CD14-positive monocyte (primary cell): Measurements from ENCODE around the gene CSTF2. TPM values are rescaled to one million over a fixed set of nuclear protein-coding genes. Genes with fewer than 3 reads are reported as not detected.

Source experiments
- DNase-seq, 3 donors: peaks; one replicate each; pipeline ENCODE4 v3.0.0-alpha.2; 2011 to 2022
- H2AFZ ChIP-seq: 2 replicates; pipeline ENCODE4 v1.6.0; 2012; ENCODE audit warnings: mild to moderate bottlenecking, low read depth, low read length, inconsistent platforms; ENCODE audit not compliant: insufficient read depth, poor library complexity, severe bottlenecking
- H3K27ac ChIP-seq, 2 donors: 1 replicate in 1 of 2; 2 replicates in 1 of 2; pipeline ENCODE4 v1.5.1; 2012 to 2013; ENCODE audit warnings: low read length in 2 of 2, control low read depth in 1 of 2, inconsistent platforms in 1 of 2, low read depth in 1 of 2, mild to moderate bottlenecking in 1 of 2
- H3K27me3 ChIP-seq, 2 donors: one replicate each; pipeline versions ENCODE4 v1.6.0 to v1.6.1; 2011 to 2013; ENCODE audit warnings: low read length in 2 of 2; ENCODE audit not compliant: control insufficient read depth in 2 of 2, insufficient read depth in 2 of 2
- H3K36me3 ChIP-seq, 2 donors: replicated peaks in 1 of 2; 1 replicate in 1 of 2; 2 replicates in 1 of 2; pipeline versions ENCODE4 v1.5.1 to v1.6.1; 2012 to 2013; ENCODE audit warnings: low read length in 2 of 2, control low read depth in 1 of 2, inconsistent platforms in 1 of 2, mild to moderate bottlenecking in 1 of 2; ENCODE audit not compliant: insufficient read depth in 2 of 2, control insufficient read depth in 1 of 2
- H3K4me1 ChIP-seq, 2 donors: 1 replicate in 1 of 2; 2 replicates in 1 of 2; pipeline versions ENCODE4 v1.5.1 to v1.6.1; 2012 to 2013; ENCODE audit warnings: low read length in 2 of 2, control low read depth in 1 of 2, inconsistent platforms in 1 of 2, mild to moderate bottlenecking in 1 of 2, moderate library complexity in 1 of 2; ENCODE audit not compliant: insufficient read depth in 2 of 2, control insufficient read depth in 1 of 2
- H3K4me2 ChIP-seq: replicated peaks from 2 replicates; pipeline ENCODE3; 2012; ENCODE audit warnings: low read length, moderate library complexity, mild to moderate bottlenecking; ENCODE audit not compliant: poor library complexity, severe bottlenecking; ENCODE audit errors: extremely low read depth
- H3K4me3 ChIP-seq, 3 experiments: fragments of 200-600 bp in 1 of 3; sonication (generic) in 1 of 3; replicated peaks in 1 of 3; 1 replicate in 2 of 3; 2 replicates in 1 of 3; pipeline ENCODE4 v1.5.1; 2011 to 2013; ENCODE audit warnings: low read length in 3 of 3, mild to moderate bottlenecking in 3 of 3, control low read depth in 2 of 3, low read depth in 2 of 3, inconsistent platforms in 1 of 3, moderate library complexity in 1 of 3
- H3K79me2 ChIP-seq: 2 replicates; pipeline ENCODE4 v1.6.0; 2012; ENCODE audit warnings: mild to moderate bottlenecking, control low read depth, inconsistent platforms, low read length, moderate library complexity; ENCODE audit not compliant: insufficient read depth
- H3K9ac ChIP-seq: 2 replicates; pipeline ENCODE4 v1.6.0; 2017; ENCODE audit warnings: low read length, mild to moderate bottlenecking; ENCODE audit not compliant: insufficient read depth, poor library complexity, severe bottlenecking
- H3K9me3 ChIP-seq, 2 donors: replicated peaks in 1 of 2; 1 replicate in 1 of 2; 2 replicates in 1 of 2; pipeline versions ENCODE4 v1.5.1 to v1.6.1; 2012 to 2013; ENCODE audit warnings: low read length in 2 of 2, control low read depth in 1 of 2; ENCODE audit not compliant: control insufficient read depth in 1 of 2, insufficient read depth in 1 of 2
- H4K20me1 ChIP-seq: 2 replicates; pipeline ENCODE4 v1.6.0; 2012; ENCODE audit warnings: mild to moderate bottlenecking, low read length, control low read depth, moderate library complexity; ENCODE audit not compliant: insufficient read depth
- H3K27ac Mint-ChIP-seq, 7 donors: one replicate each; pipeline ENCODE4 v1.8.0; 2020; ENCODE audit warnings: mild to moderate bottlenecking in 7 of 7, mixed read lengths in 7 of 7, moderate library complexity in 6 of 7, inconsistent platforms in 2 of 7
- H3K27me3 Mint-ChIP-seq, 3 donors: one replicate each; pipeline ENCODE4 v1.8.0; 2021 to 2022; ENCODE audit warnings: low read depth in 3 of 3, mild to moderate bottlenecking in 3 of 3, mixed read lengths in 3 of 3, moderate library complexity in 3 of 3, inconsistent platforms in 1 of 3
- H3K36me3 Mint-ChIP-seq, 2 donors: one replicate each; pipeline ENCODE4 v1.8.0; 2020; ENCODE audit warnings: mixed read lengths in 2 of 2, inconsistent platforms in 1 of 2, mild to moderate bottlenecking in 1 of 2
- H3K4me1 Mint-ChIP-seq: one replicate; pipeline ENCODE4 v1.8.0; 2020; ENCODE audit warnings: mild to moderate bottlenecking, mixed read lengths
- H3K4me3 Mint-ChIP-seq, 2 donors: one replicate each; pipeline ENCODE4 v1.8.0; 2020; ENCODE audit warnings: mild to moderate bottlenecking in 2 of 2, mixed read lengths in 2 of 2, moderate library complexity in 1 of 2
- H3K9me3 Mint-ChIP-seq, 7 donors: one replicate each; pipeline ENCODE4 v1.8.0; 2020 to 2022; ENCODE audit warnings: mixed read lengths in 7 of 7, mild to moderate bottlenecking in 6 of 7, moderate library complexity in 6 of 7, inconsistent platforms in 2 of 7
- WGBS: methylation state at CpG from one replicate; pipeline ENCODE4 v1.1.5; 2013; ENCODE audit warnings: missing lambda C conversion rate; ENCODE audit not compliant: insufficient coverage; 5-methylcytosine and 5-hydroxymethylcytosine counted together
- intact Hi-C, 2 donors: fragments of 100-400 bp; cut with micrococcal nuclease; formaldehyde crosslinking; loops; one replicate each; pipeline versions ENCODE4 v1.15.0 to v1.15.1; 2023
- polyA plus RNA-seq, 3 donors: library from polyadenylated mRNA; depleted of rRNA in 1 of 3; unstranded in 2 of 3; stranded (reverse) in 1 of 3; fragments of 300-500 nt in 2 of 3; fragments of >200 nt in 1 of 3; fragmentation: Illumina TruSeq in 2 of 3; gene quantifications; 1 replicate in 2 of 3; 2 replicates in 1 of 3; pipeline ENCODE4 v1.2.3, GENCODE V29; 2012 to 2021
- TF ChIP-seq, protein P1 (sequence below): fragments of 200-600 bp; IDR thresholded peaks from one replicate; pipeline ENCODE4 v1.8.0; 2022; ENCODE audit warnings: antibody characterized with exemption, mild to moderate bottlenecking

Gene CSTF2
- polyA plus RNA-seq, 3 donors, result 6.7 to 11.3 (median 10.1) TPM

DNA sequence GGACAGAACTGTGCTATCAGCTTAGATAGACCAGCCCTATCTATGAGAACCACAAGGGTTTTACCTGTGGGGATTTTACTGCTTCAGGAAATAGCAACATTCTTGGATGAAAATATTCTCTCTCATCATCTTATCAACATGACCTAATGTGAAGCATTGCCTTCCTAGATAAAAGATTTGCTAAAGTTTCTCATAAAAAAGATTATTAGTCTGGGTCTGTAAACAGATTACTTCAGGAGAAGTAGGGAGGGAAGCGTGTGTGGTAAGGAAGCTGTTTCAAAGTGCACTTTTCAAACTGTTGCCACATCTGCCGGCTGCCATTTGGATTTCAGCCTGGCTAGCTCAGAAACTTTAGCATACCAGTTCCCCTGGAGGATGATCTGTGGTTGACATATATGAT is 54.1 kb downstream of the CSTF2 start, which contains the start of gene NOX1:
Gene NOX1 (minus strand): TSS at position 35 of the 400 bp plus-strand sequence. CDS start 220 bp downstream, outside the sequence.
- no peak within 1 kb of the TSS for H3K9ac ChIP-seq
- no peaks in the 10 kb centered on the region for H3K4me1 Mint-ChIP-seq
- no peak within 1 kb of the TSS for H3K27ac Mint-ChIP-seq
- no peak within 1 kb of the TSS for H3K27ac ChIP-seq
- H3K9me3 Mint-ChIP-seq, result no peaks in the 10 kb centered on the region
- H3K36me3 ChIP-seq, result no peaks in the 10 kb centered on the region
- H3K27me3 ChIP-seq, result no peaks in the 10 kb centered on the region
- TF ChIP-seq, protein P1, sequence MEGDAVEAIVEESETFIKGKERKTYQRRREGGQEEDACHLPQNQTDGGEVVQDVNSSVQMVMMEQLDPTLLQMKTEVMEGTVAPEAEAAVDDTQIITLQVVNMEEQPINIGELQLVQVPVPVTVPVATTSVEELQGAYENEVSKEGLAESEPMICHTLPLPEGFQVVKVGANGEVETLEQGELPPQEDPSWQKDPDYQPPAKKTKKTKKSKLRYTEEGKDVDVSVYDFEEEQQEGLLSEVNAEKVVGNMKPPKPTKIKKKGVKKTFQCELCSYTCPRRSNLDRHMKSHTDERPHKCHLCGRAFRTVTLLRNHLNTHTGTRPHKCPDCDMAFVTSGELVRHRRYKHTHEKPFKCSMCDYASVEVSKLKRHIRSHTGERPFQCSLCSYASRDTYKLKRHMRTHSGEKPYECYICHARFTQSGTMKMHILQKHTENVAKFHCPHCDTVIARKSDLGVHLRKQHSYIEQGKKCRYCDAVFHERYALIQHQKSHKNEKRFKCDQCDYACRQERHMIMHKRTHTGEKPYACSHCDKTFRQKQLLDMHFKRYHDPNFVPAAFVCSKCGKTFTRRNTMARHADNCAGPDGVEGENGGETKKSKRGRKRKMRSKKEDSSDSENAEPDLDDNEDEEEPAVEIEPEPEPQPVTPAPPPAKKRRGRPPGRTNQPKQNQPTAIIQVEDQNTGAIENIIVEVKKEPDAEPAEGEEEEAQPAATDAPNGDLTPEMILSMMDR, result no peak
- H3K4me3 Mint-ChIP-seq, result no peak within 1 kb of the TSS
- no CpG with 5 or more reads among the region's 2 CpGs for WGBS
- no peaks in the 10 kb centered on the region for H3K36me3 Mint-ChIP-seq
- intact Hi-C loops, result no loop called here
- H3K4me3 ChIP-seq, result no peak within 1 kb of the TSS
- DNase-seq, result no peak
- H2AFZ ChIP-seq, result no peak within 1 kb of the TSS
- H3K4me2 ChIP-seq, result no peak within 1 kb of the TSS
- H3K27me3 Mint-ChIP-seq, result peaks cover 0 to 4% (median 0%) of the 10 kb centered on the region in 3 donors
- H3K9me3 ChIP-seq, result no peaks in the 10 kb centered on the region
- H3K4me1 ChIP-seq, result no peaks in the 10 kb centered on the region
- H4K20me1 ChIP-seq, result no peaks in the 10 kb centered on the region
- no peaks in the 10 kb centered on the region for H3K79me2 ChIP-seq

DNA sequence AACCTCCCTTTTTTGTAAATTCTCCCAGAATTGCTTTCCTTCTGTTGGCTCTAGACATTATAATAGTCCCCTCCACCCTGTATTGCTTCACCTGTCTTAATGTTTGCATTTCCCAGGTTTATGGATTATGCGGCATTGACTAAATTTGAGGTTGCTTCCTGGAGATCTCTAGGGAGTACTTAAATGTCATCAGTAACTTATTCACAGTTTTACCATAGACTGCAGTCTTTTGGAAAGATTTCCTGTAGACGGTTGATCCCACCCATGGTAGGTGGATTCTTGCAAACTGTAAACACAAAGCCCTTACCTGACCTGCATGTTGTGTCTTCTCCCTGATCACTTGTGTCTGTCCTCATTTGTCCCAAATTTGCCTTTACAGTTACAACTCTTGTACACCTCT is 60.2 kb downstream of the CSTF2 start:
- Histone ChIP-seq H3K4me3 (no peak overlapping the region), H3K9me3 (no peaks in the 10 kb centered on the region), H3K4me1 (no peaks in the 10 kb centered on the region), H3K27me3 (no peaks in the 10 kb centered on the region), H3K9ac (no peak overlapping the region), H3K36me3 (no peaks in the 10 kb centered on the region), H3K27ac (no peak overlapping the region), H3K79me2 (no peaks in the 10 kb centered on the region), H3K4me2 (no peak overlapping the region), H4K20me1 (no peaks in the 10 kb centered on the region), H2AFZ (no peak overlapping the region)
- no peak for DNase-seq
- no CpG with 5 or more reads among the region's 2 CpGs for WGBS
- no peaks in the 10 kb centered on the region for H3K4me1 Mint-ChIP-seq
- H3K36me3 Mint-ChIP-seq, result no peaks in the 10 kb centered on the region
- TF ChIP-seq, protein P1, result no peak
- H3K27me3 Mint-ChIP-seq, result peaks cover 0 to 2% (median 2%) of the 10 kb centered on the region in 3 donors
- intact Hi-C loops, result no loop called here
- H3K27ac Mint-ChIP-seq, result no peak overlapping the region
- H3K9me3 Mint-ChIP-seq, result peaks cover 0 to 4% (median 0%) of the 10 kb centered on the region in 7 donors
- H3K4me3 Mint-ChIP-seq, result no peak overlapping the region
